Hematopoietic multipotent progenitor cell treated with erythropoietin and hydrocortisone succinate and interleukin-3 and kit ligand, for 8 days (in vitro differentiated cells): ENCODE measurements around the gene SMCO4.
"Not testable (repeated sequence)": the region's sequence is repeated elsewhere in the genome, so short reads cannot be mapped to it uniquely, and the experiment has no call there.

Experiments
- DNase-seq: peaks from one replicate; pipeline ENCODE4 v3.0.0-alpha.2; 2015

The SMCO4 gene

GRCh38 chr11:93463666-93464065 lies 79.5 kb downstream of the SMCO4 start:
- not testable (repeated sequence) for DNase-seq

GRCh38 chr11:93458286-93458685 lies 84.9 kb downstream of the SMCO4 start:
- DNase-seq = no peak

DNA sequence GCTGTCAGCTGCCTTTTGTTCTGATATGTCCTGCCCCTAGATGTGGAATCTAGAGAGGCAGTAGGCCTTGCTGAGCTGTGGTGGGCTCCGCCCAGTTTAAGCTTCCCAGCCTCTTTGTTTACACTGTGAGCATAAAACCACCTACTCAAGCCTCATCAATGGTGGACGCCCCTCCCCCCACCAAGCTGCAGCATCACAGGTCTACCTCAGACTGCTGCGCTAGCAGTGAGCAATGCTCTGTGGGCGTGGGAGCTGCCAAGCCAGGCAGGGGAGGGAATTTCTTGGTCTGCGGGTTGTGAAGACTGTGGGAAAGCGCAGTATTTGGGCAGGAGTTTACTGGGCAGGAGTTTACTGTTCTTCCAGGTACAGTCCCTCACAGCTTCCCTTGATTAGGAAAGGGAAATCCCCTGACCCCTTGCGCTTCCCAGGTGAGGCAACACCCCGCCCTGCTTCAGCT lies 98.5 kb downstream of the SMCO4 start:
- no peak for DNase-seq

DNA sequence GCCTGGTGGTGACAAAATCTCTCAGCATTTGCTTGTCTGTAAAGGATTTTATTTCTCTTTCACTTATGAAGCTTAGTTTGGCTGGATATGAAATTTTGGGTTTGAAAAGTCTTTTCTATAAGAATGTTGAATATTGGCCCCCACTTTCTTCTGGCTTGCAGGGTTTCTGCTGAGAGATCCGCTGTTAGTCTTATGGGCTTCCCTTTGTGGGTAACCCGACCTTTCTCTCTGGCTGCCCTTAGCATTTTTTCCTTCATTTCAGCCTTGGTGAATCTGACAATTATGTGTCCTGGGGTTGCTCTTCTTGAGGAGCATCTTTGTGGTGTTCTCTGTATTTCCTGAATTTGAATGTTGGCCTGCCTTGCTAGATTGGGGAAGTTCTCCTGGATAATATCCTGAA lies 100.0 kb downstream of the SMCO4 start:
- DNase-seq = not testable (repeated sequence)

DNA sequence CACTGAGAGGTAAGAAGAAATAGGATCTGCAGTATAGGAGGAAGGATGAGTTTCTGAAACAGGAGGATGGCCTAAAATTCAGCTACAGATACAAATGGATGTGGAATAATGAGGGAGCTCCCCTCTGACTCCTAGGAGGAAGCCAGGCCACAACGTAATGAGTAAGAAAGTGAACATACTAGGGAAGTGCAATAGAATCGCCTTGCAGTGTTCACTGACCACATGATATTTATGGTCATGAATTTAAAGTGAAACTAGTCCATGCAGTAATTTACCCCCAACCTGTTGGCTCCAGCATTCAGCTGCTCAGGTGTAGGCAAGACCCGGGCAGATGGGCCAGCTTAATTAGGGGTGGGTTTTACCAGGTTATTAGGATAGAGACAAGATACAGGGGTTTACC lies 110.9 kb downstream of the SMCO4 start:
- no peak for DNase-seq
